T1000 (cell line): Measurements from ENCODE around the gene KAZN.

Experiments
- DNase-seq: peaks from one replicate; lab custom pipeline; 2025; ENCODE audit warnings: mixed read lengths; lab: John Stamatoyannopoulos, UW

The KAZN gene

DNA sequence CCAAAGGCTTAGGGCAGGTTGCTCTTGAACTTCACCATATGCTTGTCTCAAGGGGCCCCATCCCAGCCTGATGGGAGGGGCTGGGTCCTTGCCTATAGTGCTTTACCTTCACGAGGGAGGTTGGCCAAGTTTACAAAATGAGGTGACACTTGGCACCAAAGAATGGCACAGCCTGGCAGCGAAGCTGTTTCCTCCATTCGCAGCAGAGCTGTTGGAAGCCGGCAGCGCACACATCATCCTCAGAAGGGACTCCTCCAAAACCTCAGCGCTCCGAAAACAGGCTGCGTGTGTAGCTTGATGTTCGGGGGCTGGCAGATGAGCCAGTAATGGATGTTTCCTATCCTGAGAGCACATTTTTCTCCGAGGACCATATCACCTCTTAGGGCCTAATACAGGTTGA is 116.8 kb downstream of the KAZN start:
- DNase-seq = no peak

DNA sequence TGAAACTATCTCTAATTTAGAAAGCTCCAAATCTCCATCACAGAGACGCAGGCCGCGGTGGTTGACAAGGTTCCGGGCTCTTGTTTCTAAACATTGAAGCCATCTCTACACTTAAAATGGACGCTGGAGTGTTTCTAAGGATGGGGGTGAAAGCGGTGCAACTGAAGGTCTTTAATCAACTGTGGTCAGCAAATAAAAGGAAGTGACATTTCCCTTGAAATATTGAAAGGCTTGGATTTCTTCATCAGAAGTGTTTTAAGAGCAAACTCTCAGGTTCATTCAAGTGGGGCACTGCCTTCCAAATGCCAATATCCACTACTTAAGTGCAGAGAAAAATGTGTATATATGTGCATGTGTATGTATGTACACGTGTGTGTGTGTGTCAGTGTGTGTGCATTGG is 117.3 kb downstream of the KAZN start:
- DNase-seq = no peak

DNA sequence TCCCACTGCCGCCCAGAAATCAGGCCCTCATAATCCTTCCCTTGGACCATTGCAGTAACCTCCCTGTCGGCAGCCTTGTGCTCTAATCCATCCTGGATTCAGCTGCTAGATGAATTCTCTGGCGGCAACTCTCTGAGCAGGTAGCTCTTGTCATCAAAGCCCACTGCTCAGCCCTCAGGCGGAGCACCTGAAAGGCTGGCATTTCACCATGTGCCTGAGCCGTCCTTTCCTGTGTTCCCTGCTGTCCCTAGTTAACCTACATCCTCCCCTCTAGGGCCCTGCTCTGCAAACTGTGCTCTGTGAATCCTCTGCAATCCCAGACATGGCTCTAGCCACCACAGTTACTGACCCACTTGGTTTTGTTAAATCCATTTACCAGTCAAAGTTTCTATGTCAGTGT is 118.0 kb downstream of the KAZN start:
- DNase-seq = no peak

DNA sequence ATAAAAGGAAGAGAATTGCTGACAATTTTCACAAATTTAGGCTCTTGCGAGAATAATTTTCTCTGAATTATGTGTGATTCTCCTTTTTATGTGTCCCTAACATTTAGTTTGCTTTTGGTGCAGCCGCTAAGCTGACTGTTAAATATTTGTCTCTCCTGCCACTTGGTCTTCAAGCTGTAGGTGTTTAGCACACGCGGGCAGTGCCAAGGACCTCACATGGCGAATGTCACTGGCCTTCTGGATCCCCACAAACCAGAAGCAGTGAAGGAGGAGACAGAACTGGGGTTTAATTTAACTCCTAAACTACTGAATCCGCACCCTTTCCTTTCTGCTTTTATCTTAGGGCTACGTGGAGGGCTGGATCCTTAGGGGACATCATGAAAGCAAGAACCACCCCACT is 120.0 kb downstream of the KAZN start:
- no peak for DNase-seq

DNA sequence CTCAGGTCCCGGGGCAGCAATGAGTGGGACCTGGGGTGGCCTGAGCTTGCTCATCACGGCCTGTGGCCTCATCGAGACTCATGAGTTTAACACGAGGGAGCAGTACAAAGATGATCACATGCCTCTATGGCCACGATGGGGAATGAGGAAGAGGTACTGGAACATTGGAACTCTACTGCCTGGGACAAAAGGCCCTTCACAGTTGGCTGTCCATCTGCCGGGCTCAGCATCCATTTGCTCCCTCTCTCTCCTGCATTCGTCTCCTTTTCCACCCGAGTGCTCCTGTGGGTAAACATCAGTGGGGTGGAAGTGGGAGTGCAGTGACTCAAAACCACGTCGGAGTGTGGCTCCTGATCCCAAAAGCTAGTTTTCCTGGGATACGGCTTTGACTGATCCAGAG is 124.9 kb downstream of the KAZN start:
- DNase-seq = no peak

DNA sequence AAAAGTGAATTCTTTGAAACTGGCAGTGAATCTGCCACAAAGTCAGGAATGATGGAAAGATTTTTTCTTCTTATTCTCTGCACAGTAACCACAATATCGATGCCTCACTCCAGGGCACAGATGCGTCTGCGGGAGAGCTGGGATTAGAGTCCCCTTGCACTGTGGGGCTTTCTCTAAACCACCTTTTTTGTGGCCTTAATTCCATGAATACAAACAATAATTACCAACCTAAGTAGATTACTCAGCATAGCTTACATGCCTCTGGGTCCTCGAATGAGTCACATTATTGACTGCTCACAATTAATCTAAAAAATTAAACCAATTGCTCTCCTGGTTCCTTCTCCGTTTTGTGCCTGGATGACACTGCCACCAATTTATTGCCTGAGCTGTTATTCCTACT is 125.8 kb downstream of the KAZN start:
- DNase-seq = peak; percentile 62

DNA sequence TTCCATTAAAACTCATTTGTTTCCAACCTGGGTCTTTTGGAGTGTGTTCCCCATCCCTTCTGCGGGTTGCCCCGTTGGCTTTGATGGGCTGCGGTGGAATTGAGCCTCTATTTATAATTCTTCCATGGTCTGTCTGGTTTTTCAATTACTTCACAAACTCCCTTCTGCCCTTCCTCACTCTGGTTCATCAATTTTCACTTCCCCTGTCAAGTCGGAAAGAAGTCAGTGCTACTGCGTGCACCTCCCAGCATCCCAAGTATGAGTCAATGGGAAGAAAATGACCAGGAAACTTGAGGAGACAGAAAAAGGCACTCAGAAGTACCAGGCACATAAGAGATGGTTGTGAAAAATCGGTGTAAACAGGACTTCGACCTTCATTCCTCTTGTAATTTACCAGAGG is 126.2 kb downstream of the KAZN start:
- no peak for DNase-seq

DNA sequence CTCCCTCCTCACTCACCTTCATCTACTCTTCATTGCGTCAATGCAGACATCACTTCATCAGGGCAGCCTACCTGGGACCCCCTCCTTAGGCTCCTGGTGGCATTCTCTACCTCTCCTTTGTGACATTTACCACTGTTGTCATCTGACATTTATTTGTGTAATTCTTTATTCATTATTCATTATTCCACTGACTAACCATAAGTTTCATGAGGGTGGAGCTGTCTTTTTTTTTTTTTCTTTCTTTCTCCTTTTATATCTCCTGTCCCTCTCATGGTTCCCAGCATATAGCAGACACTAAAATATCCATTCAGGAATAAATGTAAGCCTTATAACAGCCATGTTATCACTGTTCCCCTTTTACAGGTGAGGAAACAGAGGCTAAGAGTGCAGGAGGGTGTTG is 126.8 kb downstream of the KAZN start:
- DNase-seq = no peak

DNA sequence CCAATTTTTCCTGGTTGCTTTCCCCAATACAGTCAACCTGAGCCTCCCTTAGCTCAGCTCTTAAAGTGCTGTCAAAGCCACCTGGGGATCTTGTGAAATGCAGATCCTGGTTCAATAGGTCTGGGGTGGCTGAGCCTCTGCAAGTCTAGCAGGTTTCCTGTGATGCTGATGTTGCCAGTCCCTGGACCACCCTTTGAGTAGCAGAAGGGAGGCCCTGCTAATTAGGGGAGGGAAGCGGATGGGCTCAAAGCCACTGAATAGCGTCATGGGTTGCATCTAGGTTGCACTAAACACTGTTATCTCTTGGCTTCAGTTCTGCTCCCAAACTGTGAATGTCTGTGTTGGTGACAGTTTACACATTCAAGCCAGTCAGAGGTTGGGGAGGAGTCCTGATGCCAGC is 127.2 kb downstream of the KAZN start:
- DNase-seq = no peak

DNA sequence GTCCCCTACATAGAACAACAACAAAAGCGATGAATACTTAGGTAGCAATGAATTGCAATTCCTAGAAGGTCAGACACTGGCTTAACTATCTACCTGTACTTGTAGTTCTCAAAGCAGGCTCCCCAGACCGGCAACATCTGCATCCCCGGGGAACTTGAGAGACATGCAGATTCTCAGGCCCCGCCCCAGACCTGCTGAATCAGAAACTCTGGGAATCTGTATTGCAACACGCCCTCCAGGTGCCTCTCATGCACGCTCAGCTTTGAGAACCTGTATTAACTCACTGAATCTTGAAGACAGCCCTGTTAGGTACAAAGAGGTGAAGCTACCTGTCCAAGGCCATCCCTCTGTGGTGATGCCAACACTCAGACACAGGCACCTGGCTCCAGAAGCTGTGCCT is 128.1 kb downstream of the KAZN start:
- no peak for DNase-seq

DNA sequence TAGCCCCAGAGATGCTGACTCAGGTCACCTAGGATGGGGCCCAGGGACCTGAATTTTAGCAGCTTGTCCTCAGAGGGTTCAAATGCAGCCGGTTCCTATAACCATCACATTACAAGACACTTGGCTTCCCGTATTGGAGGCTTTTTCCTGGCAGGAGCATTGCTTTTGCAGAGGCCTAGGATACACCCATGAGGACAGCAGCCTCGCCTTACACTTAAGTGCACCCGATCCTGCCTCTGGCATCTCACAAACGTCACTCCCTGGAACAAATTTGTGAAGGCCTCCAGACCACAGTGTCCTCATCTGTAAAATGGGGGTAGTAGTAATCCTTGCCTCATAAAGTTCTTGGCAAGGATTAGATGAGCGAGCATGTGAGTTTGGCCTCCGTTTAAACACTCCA is 130.0 kb downstream of the KAZN start:
- no peak for DNase-seq

DNA sequence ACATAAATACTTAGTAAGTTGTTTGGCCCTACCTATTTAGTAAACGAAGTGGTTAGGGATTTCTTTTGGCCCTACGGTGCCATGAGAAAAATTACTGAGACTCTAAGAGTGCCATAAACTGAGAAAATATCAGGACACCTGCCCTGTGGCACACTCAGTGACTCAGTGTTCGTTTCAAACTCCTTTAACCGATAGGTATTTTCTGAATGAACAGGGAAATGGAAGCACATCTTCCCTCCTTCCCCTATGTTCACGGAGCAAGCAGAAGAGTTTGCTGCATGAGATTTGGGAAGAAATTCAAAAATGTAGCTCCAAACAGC is 134.2 kb downstream of the KAZN start:
- DNase-seq = no peak

DNA sequence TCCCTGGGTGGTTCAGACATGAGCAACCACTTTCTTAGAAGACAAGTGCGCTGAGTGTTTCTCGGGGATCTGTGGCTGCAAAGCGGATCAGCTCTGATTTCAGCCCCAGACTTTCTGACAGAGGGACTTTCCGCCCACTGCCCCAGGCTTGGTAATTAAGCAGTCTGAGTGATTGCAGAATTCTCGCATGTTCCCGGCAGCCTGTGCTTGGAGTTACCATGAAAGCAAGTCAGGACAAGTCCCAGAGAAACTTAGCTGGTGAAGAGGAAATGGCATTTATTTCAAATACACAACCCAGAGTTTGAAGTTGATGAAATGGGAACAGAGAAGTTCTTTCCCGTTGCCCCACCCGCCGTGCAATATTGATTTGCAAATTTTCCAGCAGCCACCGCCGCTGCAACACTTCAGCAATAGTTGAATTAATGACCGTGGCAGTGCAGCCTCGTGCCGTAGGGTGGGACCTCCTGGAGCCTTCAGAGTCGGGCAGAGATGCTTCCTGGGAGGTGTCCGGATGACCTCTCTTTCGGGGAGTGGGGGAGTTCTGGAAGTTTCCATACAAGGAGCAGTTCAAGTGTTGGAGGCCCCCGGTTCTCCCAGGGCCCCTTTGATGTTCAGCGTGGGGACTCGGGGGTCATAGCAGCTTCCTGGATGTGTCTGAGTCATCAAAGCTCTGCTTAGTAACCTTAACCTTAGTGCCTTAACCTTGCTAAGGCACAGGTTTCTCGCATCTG is 134.7 kb downstream of the KAZN start:
- DNase-seq = no peak

DNA sequence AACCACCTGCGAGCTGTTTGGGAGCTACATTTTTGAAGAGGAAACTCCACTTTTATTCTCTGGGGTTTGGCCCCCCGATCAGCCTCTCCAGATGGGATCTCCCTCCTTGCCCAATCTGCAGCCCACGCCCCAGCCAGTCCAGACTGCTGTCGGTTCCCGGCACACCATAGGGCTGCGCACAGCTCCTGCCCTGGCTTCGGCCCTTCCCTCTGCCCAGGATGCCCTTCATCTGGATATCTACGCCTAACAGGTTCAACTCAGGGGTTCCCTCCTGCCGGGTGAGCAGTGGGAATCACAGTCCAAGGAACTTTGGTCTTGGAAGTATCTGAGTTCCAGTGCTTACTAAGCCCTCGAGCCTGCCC is 135.3 kb downstream of the KAZN start:
- DNase-seq = no peak

DNA sequence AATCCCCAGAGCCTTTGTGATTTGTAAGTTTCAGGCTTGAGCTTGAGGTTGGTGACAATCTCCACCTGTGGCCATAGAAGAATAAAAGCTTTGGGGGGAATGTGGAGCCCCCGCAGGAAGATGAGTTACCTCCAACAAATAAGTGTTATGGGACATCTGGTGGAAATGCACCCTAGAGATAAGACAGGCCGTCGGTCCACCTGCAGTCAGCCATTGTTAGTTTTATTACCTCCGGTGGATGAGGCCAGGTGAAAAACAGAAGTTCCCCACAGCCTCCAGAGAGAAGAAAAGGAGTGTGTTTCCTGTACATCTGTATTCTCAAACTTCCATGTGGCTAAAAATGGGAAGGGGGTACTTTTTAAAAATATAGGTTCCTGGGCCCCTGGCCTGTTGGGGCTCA is 137.4 kb downstream of the KAZN start:
- DNase-seq = no peak

DNA sequence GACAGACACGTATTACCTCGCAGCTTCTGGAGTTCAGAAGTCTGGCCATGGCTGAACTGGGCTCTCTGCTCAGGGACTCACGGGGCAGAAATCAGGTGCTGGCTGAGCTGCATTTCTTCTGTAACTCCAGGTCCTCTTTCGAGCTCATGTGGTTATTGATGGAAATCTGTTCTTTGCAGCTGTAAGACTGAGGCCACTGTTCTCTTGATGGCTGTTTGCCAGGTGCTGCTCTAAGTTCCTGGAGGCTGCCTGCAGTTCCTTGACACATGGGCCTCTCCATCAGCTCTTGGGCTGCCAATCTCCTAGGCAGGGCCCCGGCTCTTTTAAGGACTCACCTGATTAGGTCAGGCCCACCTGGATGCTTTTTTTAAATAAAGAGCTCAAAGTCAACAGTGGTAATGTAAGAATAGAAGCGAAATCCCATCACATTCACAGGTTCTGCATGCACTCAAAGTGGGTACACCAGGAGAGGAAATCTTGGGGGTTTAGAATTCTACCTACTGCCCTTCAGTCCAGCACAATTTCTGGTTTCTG is 139.1 kb downstream of the KAZN start:
- DNase-seq = no peak

DNA sequence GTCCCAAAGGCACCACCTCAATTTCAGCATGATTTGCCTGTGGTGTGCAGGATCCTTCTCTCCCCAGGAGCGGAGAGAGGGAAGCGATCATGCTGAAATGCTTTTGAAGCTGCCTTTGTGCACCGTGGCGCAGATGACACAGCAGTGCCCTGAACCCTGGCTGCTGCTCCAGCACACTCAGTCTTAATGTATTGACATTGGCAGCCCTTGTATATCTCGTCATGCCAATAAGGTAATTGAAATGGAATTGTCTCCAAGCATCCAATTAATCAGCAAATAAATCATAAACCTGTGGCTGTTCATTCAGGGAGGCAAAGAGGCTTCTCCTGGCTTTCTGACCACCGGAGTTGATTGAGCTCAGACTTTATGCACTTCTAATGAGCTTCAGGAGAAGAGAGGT is 139.8 kb downstream of the KAZN start:
- DNase-seq = peak; percentile 29

DNA sequence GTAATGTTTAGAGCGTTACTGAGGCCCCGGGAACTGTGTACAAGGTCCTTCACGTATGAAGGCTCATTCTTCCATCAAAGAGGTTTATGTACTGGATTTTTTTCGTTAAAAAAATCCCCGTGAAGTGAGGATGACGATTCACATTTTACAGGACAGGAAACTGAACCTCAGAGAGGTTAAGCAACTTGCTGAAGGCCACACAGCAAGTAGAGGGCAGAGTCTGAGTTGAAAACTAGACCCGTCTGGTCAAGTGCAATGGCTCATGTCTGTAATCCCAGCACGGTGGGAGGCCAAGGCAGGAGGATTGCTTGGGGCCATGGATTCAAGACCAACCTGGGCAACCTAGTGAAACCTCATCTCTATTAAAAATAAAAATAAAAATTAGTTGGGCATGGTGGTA is 140.2 kb downstream of the KAZN start:
- DNase-seq = no peak

DNA sequence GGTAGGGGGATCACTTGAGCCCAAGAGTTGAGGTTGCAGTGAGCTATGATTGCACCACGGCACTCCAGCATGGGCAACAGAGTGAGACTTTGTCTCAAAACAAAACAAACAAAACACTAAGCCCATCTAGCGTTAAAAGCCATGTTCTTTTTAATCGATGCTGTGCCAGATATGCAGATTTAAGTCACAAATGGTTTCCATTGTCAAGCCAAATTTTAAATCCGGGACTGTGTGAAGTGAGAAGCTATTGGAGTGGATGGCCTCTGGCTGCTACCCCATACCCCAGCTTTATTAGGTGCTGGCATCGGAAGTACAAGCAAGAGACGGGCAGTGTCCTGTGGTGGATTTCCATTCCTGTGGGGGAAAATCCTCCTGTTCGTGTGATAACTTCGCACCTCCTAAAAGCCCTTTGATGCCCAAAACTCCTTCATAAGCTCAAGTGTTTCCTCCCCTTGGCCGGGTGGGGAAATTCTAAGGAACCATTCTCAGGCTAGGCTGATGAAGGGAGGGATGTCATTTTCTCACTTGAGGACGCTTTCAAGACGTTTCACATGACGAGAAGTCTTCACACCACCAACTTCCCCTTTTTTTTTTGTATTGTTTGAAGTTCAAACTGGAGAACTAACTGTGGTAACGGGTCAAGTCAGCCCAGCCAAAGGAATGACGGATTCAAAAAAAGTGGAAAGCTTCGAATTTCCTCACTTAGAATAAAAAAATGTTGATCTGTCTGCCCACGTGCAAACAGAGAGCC is 140.8 kb downstream of the KAZN start:
- no peak for DNase-seq

DNA sequence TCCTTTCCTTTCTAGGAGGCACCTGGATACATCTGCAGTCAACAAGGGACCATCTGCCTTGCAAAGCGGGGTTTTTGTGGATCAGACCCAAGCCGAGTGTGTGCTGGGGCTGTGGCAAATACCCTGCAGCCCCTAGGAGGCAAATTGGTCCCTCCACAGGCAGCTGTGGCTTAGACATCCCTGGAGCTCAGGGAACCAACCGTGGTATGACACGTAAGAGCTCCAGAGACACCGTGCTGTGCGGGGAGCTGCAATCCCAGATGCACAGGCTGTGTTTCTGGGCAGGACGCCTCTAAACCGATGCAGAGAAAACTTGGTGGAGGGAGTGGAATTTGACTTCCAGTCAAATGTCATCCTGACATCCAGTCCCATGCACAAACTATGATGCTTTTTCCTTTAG is 141.5 kb downstream of the KAZN start:
- no peak for DNase-seq

DNA sequence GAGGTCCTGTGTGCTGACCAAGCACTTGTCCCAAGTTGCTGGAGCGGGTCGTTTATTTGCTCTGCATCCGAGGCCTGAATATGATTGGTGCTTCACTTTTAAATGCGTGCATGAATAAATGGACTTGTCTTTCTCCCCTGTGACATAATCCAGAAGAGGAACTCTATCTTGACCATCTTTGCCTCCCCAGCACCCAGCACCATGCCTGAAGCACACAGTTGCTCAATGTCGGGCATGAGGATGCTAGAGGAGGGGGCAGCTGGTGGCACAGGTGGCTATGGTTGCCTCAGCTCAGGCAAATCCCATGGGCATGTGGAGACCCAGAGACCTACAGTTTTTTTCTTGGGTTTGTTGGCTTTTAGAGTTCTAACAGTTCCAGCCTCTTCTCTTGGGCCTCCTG is 142.6 kb downstream of the KAZN start:
- no peak for DNase-seq

DNA sequence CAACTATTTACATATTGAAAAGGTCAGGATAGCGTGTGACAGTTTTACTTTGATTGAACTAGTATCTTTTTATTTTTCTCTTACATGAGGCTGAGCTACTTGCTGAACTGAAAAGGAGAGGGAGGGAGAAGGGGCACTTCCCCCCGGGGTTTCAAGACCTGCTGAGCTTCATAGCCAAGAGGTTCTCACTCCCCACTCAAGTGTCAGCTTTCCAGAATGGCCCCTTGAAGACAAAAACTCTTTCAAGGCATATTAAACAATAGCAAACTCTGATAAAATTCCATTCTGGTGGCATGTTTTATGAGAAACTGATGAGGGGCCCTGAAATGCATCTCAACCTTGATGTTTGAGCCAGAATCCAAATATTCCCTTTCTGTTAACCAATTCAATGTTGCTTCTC is 143.0 kb downstream of the KAZN start:
- no peak for DNase-seq

DNA sequence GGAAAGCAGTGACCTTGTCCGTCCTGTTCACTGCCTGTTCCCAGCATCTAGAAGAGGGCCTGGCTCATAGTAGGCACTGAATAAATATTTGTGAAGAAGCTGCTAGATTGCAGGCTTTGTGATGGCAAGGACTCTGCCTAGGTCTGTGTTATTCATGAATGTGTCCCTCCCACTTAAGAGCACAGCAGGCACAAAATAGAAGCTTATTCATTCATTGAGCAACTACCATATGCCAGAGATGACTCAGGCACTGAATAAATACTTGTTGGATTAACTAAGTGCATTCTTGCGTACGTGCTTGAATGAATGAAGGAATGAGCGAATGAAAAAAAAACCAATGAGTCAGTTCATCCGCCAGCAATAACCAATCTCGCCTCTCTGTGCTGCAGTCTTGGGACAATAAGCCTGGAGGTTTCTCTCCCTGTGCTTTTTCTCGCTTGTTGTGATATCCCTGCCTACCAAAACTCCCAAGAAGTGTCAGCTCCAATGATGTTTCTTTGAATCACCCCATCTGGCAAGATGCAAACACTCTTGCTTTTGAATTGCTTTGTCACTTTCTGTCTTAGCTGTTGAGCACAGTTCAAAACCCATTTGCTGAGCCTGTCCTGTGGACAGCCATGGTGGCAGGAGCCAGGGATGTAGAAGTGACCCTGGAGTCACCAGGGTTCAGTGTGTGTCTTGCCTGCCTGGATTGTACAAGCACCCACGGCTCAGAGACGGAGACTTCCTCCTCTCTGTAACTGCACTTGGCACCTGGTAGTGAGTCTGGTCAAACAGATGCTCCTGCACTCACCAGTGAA is 143.9 kb downstream of the KAZN start:
- peak; percentile 54 for DNase-seq
